Loucy (cell line): ENCODE data around the gene DNAJB4.

ENCODE experiments used
- H2AFZ ChIP-seq: fragments of 200-600 bp; sonication (generic); 2 replicates; pipeline ENCODE4 v1.6.0; 2016; ENCODE audit warnings: antibody characterized with exemption, mild to moderate bottlenecking, low read length, moderate library complexity
- H3F3A ChIP-seq: fragments of 200-600 bp; 2 replicates; pipeline ENCODE4 v1.6.0; 2016; ENCODE audit warnings: antibody characterized with exemption, low read depth, mild to moderate bottlenecking
- H3K27me3 ChIP-seq: fragments of 200-600 bp; sonication (generic); 2 replicates; pipeline ENCODE4 v1.6.1; 2014; ENCODE audit warnings: low read length, mild to moderate bottlenecking; ENCODE audit not compliant: insufficient read depth, poor library complexity, severe bottlenecking
- H3K36me3 ChIP-seq: fragments of 200-600 bp; sonication (generic); 2 replicates; pipeline ENCODE4 v1.6.1; 2016; ENCODE audit warnings: low read length; ENCODE audit not compliant: insufficient read depth
- H3K4me1 ChIP-seq: fragments of 200-600 bp; sonication (generic); 2 replicates; pipeline ENCODE4 v1.5.1; 2014; ENCODE audit warnings: low read length, mild to moderate bottlenecking; ENCODE audit not compliant: insufficient read depth, poor library complexity, severe bottlenecking
- H3K4me2 ChIP-seq: fragments of 200-600 bp; sonication (generic); 2 replicates; pipeline ENCODE4 v1.6.0; 2014; ENCODE audit warnings: antibody characterized with exemption, low read length, low read depth, mild to moderate bottlenecking; ENCODE audit not compliant: poor library complexity, severe bottlenecking
- H3K4me3 ChIP-seq: fragments of 200-600 bp; sonication (generic); 2 replicates; pipeline ENCODE4 v1.5.1; 2014; ENCODE audit warnings: low read length, mild to moderate bottlenecking, mixed read lengths; ENCODE audit not compliant: poor library complexity, severe bottlenecking
- H3K79me2 ChIP-seq: fragments of 200-600 bp; sonication (generic); 2 replicates; pipeline ENCODE4 v1.6.1; 2014; ENCODE audit warnings: low read length; ENCODE audit not compliant: insufficient read depth
- H3K9ac ChIP-seq: fragments of 200-600 bp; sonication (generic); 2 replicates; pipeline ENCODE4 v1.6.0; 2014; ENCODE audit warnings: mild to moderate bottlenecking, low read depth, low read length, moderate library complexity; ENCODE audit not compliant: poor library complexity, severe bottlenecking
- H3K9me2 ChIP-seq: fragments of 200-600 bp; sonication (generic); replicated peaks from 2 replicates; pipeline ENCODE4 v1.6.1; 2016; ENCODE audit warnings: low read depth, low read length, mixed read lengths
- H3K9me3 ChIP-seq: fragments of 200-600 bp; sonication (generic); 2 replicates; pipeline ENCODE4 v1.6.1; 2014; ENCODE audit warnings: mild to moderate bottlenecking, antibody characterized with exemption, low read length, low read depth; ENCODE audit not compliant: insufficient read depth
- H4K20me1 ChIP-seq: fragments of 200-600 bp; sonication (generic); 2 replicates; pipeline ENCODE4 v1.6.0; 2014; ENCODE audit warnings: antibody characterized with exemption, low read length, mild to moderate bottlenecking; ENCODE audit not compliant: insufficient read depth, poor library complexity, severe bottlenecking
- CTCF ChIP-seq: fragments of 200-600 bp; sonication (generic); conservative IDR thresholded peaks from 2 replicates; pipeline ENCODE4 v1.5.1; 2014; ENCODE audit warnings: mild to moderate bottlenecking, antibody characterized with exemption, low read length
- EZH2phosphoT487 ChIP-seq: fragments of 200-600 bp; IDR thresholded peaks from 2 replicates; pipeline ENCODE4 v1.6.1; 2018; ENCODE audit warnings: antibody characterized with exemption, mild to moderate bottlenecking, moderate library complexity, borderline replicate concordance

The DNAJB4 gene

GRCh38 chr1:78047631-78048030 is 42.9 kb downstream of the DNAJB4 start:
- Histone ChIP-seq H3K4me2 (no peak overlapping the region), H3K36me3 (no peaks in the 10 kb centered on the region), H3K9me3 (no peaks in the 10 kb centered on the region), H3K4me3 (no peak overlapping the region), H3K79me2 (no peaks in the 10 kb centered on the region), H3F3A (no peaks in the 10 kb centered on the region), H3K4me1 (peaks cover under 1% of the 10 kb centered on the region), H3K9ac (no peak overlapping the region), H3K9me2 (no peaks in the 10 kb centered on the region), H2AFZ (no peak overlapping the region), H3K27me3 (no peaks in the 10 kb centered on the region), H4K20me1 (no peaks in the 10 kb centered on the region)
- TF ChIP-seq EZH2phosphoT487 (no peak), CTCF (no peak)

GRCh38 chr1:78048446-78048845 is 43.7 kb downstream of the DNAJB4 start:
- no peak overlapping the region for H3K4me2 ChIP-seq
- H3F3A ChIP-seq: no peaks in the 10 kb centered on the region
- no peak overlapping the region for H3K4me3 ChIP-seq
- H3K9ac ChIP-seq: no peak overlapping the region
- no peaks in the 10 kb centered on the region for H3K9me3 ChIP-seq
- TF ChIP-seq EZH2phosphoT487 (no peak), CTCF (no peak)
- H2AFZ ChIP-seq: no peak overlapping the region
- H3K36me3 ChIP-seq: no peaks in the 10 kb centered on the region
- H3K9me2 ChIP-seq: no peaks in the 10 kb centered on the region
- H3K27me3 ChIP-seq: no peaks in the 10 kb centered on the region
- H3K4me1 ChIP-seq: peaks cover 4% of the 10 kb centered on the region
- no peaks in the 10 kb centered on the region for H4K20me1 ChIP-seq
- H3K79me2 ChIP-seq: no peaks in the 10 kb centered on the region

GRCh38 chr1:78049396-78049795 is 44.7 kb downstream of the DNAJB4 start:
- no peaks in the 10 kb centered on the region for H3K9me3 ChIP-seq
- no peaks in the 10 kb centered on the region for H4K20me1 ChIP-seq
- H3F3A ChIP-seq: no peaks in the 10 kb centered on the region
- no peak overlapping the region for H3K4me2 ChIP-seq
- H3K9ac ChIP-seq: no peak overlapping the region
- H3K4me3 ChIP-seq: no peak overlapping the region
- H3K36me3 ChIP-seq: no peaks in the 10 kb centered on the region
- peaks cover 4% of the 10 kb centered on the region for H3K4me1 ChIP-seq
- no peaks in the 10 kb centered on the region for H3K79me2 ChIP-seq
- no peaks in the 10 kb centered on the region for H3K27me3 ChIP-seq
- H3K9me2 ChIP-seq: no peaks in the 10 kb centered on the region
- no peak overlapping the region for H2AFZ ChIP-seq
- TF ChIP-seq EZH2phosphoT487 (no peak), CTCF (no peak)
